ENCODE measurements around the gene HNRNPA3. TPM values are rescaled to one million over a fixed set of nuclear protein-coding genes. Genes with fewer than 3 reads are reported as not detected.

Gene HNRNPA3
- total RNA-seq, 1 experiment from 2014 or later, result 328 TPM

DNA sequence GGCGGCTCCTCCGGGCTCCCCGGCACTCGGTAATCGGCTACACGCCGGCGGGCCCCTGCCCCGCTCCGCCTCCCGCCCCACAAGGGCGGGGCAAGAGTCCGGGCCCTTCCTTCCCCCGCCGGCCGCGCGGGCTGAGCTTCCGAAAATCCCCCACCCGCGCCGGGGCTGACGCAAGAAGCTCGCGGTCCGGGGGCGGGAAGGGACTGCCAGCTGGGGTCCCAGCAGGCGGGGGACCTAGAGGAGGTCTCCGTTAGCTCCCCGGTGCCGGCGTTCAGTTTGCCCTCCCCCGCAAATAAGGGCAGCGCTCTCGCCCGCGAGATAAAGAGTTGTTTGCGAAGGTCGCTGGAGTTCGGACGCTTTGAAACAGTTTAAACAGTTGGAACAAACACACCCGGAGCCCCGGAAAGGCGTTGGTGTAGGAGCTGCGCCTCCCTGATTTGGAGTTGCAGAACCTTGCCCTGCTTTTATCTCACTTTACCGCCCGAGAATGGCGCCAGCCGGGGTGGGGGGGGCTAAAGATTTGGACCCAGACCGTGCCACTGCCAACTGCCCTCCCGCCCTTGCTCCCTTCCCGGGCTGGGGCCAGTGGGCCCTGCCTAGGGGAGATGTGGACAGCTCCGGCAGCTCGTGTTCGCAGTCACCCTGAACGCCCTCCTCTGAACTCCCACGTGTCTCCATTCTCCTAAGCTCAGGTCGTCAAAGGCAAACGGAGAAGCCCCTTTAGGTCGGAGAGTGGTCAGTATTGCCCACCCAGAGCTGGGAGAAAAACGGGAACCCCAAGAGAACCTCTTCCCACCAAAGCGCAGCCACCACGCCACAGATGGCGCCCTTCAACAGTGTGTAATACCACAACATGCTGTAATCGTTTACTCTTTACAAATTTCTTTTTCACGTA is 52.3 kb downstream of the HNRNPA3 start, which contains the start of gene NFE2L2 (continued):
- TF ChIP-seq, protein P1, sequence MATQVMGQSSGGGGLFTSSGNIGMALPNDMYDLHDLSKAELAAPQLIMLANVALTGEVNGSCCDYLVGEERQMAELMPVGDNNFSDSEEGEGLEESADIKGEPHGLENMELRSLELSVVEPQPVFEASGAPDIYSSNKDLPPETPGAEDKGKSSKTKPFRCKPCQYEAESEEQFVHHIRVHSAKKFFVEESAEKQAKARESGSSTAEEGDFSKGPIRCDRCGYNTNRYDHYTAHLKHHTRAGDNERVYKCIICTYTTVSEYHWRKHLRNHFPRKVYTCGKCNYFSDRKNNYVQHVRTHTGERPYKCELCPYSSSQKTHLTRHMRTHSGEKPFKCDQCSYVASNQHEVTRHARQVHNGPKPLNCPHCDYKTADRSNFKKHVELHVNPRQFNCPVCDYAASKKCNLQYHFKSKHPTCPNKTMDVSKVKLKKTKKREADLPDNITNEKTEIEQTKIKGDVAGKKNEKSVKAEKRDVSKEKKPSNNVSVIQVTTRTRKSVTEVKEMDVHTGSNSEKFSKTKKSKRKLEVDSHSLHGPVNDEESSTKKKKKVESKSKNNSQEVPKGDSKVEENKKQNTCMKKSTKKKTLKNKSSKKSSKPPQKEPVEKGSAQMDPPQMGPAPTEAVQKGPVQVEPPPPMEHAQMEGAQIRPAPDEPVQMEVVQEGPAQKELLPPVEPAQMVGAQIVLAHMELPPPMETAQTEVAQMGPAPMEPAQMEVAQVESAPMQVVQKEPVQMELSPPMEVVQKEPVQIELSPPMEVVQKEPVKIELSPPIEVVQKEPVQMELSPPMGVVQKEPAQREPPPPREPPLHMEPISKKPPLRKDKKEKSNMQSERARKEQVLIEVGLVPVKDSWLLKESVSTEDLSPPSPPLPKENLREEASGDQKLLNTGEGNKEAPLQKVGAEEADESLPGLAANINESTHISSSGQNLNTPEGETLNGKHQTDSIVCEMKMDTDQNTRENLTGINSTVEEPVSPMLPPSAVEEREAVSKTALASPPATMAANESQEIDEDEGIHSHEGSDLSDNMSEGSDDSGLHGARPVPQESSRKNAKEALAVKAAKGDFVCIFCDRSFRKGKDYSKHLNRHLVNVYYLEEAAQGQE (IDR thresholded peaks at IDR 0.05; ENCODE audit: low read depth), result no peak
- TF ChIP-seq, protein P2, sequence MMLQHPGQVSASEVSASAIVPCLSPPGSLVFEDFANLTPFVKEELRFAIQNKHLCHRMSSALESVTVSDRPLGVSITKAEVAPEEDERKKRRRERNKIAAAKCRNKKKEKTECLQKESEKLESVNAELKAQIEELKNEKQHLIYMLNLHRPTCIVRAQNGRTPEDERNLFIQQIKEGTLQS (IDR thresholded peaks at IDR 0.05), result peak; percentile 74; the same call in 1 of the 2 replicates
- TF ChIP-seq, protein P3, sequence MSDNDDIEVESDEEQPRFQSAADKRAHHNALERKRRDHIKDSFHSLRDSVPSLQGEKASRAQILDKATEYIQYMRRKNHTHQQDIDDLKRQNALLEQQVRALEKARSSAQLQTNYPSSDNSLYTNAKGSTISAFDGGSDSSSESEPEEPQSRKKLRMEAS (IDR thresholded peaks at IDR 0.05), result peak; percentile 58
- TF ChIP-seq SP1 (IDR thresholded peaks at IDR 0.05; ENCODE audit: low read depth) (peak; percentile 57), ELF1 (IDR thresholded peaks at IDR 0.05; ENCODE audit: borderline replicate concordance, low read depth) (no peak)
